ENCODE data around the gene DGKI.

Gene DGKI

GRCh38 chr7:137681657-137682562 is 164.9 kb downstream of the DGKI start:
- TF ChIP-seq CTCF (IDR thresholded peaks at IDR 0.05; ENCODE audit: low read depth, low read length) = no peak
- H3K4me3 ChIP-seq (replicated peaks in 1 of 2; ENCODE audit: low read depth in 2 of 2, low read length in 2 of 2) = no peak overlapping the region
- DNase-seq (ENCODE audit: low read depth in 2 of 2) = peak; percentile 78 to 95

GRCh38 chr7:137674551-137675409 is 172.0 kb downstream of the DGKI start:
- no peak for TF ChIP-seq CTCF (IDR thresholded peaks at IDR 0.05; ENCODE audit: low read depth, low read length)
- DNase-seq (ENCODE audit: low read depth in 2 of 2) = no peak
- no peak overlapping the region for H3K4me3 ChIP-seq (replicated peaks in 1 of 2; ENCODE audit: low read depth in 2 of 2, low read length in 2 of 2)

- no peak overlapping the region for H3K4me3 ChIP-seq (replicated peaks in 1 of 2; ENCODE audit: low read depth in 2 of 2, low read length in 2 of 2)
- TF ChIP-seq CTCF (IDR thresholded peaks at IDR 0.05; ENCODE audit: low read depth, low read length) = no peak
- no peak for DNase-seq (ENCODE audit: low read depth in 2 of 2)
Measured at GRCh38 chr7:137674048-137674447, 172.7 kb downstream of the DGKI start.

- DNase-seq (ENCODE audit: low read depth in 2 of 2) = no peak
- H3K4me3 ChIP-seq (replicated peaks in 1 of 2; ENCODE audit: low read depth in 2 of 2, low read length in 2 of 2) = no peak overlapping the region
- TF ChIP-seq CTCF (IDR thresholded peaks at IDR 0.05; ENCODE audit: low read depth, low read length) = no peak
Measured at GRCh38 chr7:137671920-137672319, 174.9 kb downstream of the DGKI start.

- DNase-seq (ENCODE audit: low read depth in 2 of 2) = peak; percentile 38 to 78
- H3K4me3 ChIP-seq (replicated peaks in 1 of 2; ENCODE audit: low read depth in 2 of 2, low read length in 2 of 2) = no peak overlapping the region
- TF ChIP-seq CTCF (IDR thresholded peaks at IDR 0.05; ENCODE audit: low read depth, low read length) = no peak
Measured at GRCh38 chr7:137670222-137671064, 176.3 kb downstream of the DGKI start.

GRCh38 chr7:137669706-137670105 is 177.1 kb downstream of the DGKI start:
- TF ChIP-seq CTCF (IDR thresholded peaks at IDR 0.05; ENCODE audit: low read depth, low read length) = no peak
- peak in 1 of 2 donors; percentile 93 for DNase-seq (ENCODE audit: low read depth in 2 of 2)
- H3K4me3 ChIP-seq (replicated peaks in 1 of 2; ENCODE audit: low read depth in 2 of 2, low read length in 2 of 2) = no peak overlapping the region

Measured in cardiac fibroblast (primary cell).